Parathyroid adenoma (tissue), 2 donors: ENCODE results near the gene MTNR1A.

Experiments used
- H2AFZ ChIP-seq: fragments of 300-600 bp; sonication (generic); one replicate; pipeline ENCODE4 v1.7.0; 2017; ENCODE audit warnings: antibody characterized with exemption, mild to moderate bottlenecking
- H3K27ac ChIP-seq: fragments of 300-600 bp; sonication (generic); one replicate; pipeline ENCODE4 v1.7.0; 2017
- H3K27me3 ChIP-seq: fragments of 300-600 bp; sonication (generic); one replicate; pipeline ENCODE4 v1.7.0; 2017; ENCODE audit warnings: low read length; ENCODE audit not compliant: control insufficient read depth, insufficient read depth
- H3K36me3 ChIP-seq: fragments of 300-600 bp; sonication (generic); one replicate; pipeline ENCODE4 v1.7.0; 2017; ENCODE audit warnings: low read length; ENCODE audit not compliant: control insufficient read depth, insufficient read depth
- H3K4me1 ChIP-seq: fragments of 300-600 bp; sonication (generic); one replicate; pipeline ENCODE4 v1.7.0; 2017; ENCODE audit warnings: control low read depth
- H3K4me2 ChIP-seq: fragments of 300-600 bp; sonication (generic); one replicate; pipeline ENCODE4 v1.7.0; 2017; ENCODE audit warnings: low read length
- H3K4me3 ChIP-seq: fragments of 300-600 bp; sonication (generic); one replicate; pipeline ENCODE4 v1.7.0; 2017; ENCODE audit warnings: low read depth, low read length
- H3K79me2 ChIP-seq: fragments of 300-600 bp; sonication (generic); one replicate; pipeline ENCODE4 v1.7.0; 2017; ENCODE audit warnings: control low read depth
- H3K9ac ChIP-seq: fragments of 300-600 bp; sonication (generic); one replicate; pipeline ENCODE4 v1.7.0; 2017; ENCODE audit warnings: mild to moderate bottlenecking
- H3K9me3 ChIP-seq: fragments of 300-600 bp; sonication (generic); one replicate; pipeline ENCODE4 v1.7.0; 2017; ENCODE audit warnings: low read length; ENCODE audit not compliant: control insufficient read depth
- CTCF ChIP-seq: fragments of 300-600 bp; sonication (generic); IDR thresholded peaks from one replicate; pipeline ENCODE4 v1.7.0; 2017; ENCODE audit warnings: antibody characterized with exemption, mild to moderate bottlenecking
- donor health status: primary hyperparathyroidism.

The MTNR1A gene

DNA sequence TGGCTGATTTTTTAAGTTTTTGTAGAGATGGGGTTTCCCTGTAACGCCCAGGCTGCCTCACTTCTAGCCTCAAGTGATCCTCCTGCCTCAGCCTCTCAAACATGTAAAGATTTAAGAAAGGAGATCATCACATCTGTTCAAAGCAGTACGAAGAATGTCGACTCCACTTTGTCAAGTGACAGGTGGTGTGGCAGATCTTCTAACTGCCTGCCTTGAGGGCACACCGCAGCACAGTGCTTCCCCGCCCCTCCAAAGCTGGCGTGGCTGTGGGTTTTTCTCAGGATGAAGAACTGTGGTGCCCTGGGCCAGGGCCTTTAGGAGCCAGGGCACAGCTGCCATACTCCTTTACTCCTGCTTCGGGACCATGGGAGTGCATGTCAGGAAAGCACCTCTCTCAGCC is 43.3 kb upstream of the MTNR1A start:
- Histone ChIP-seq H3K4me3 (no peak overlapping the region), H3K9me3 (no peaks in the 10 kb centered on the region), H3K9ac (no peak overlapping the region), H3K79me2 (no peaks in the 10 kb centered on the region), H3K4me1 (no peaks in the 10 kb centered on the region), H3K27me3 (no peaks in the 10 kb centered on the region), H3K4me2 (no peak overlapping the region), H3K36me3 (no peaks in the 10 kb centered on the region), H3K27ac (no peak overlapping the region), H2AFZ (no peak overlapping the region)
- no peak for TF ChIP-seq CTCF

GRCh38 chr4:186596850-186597390 is 41.6 kb upstream of the MTNR1A start:
- Histone ChIP-seq H3K4me2 (no peak overlapping the region), H2AFZ (no peak overlapping the region), H3K4me1 (no peaks in the 10 kb centered on the region), H3K27ac (no peak overlapping the region), H3K79me2 (no peaks in the 10 kb centered on the region), H3K4me3 (no peak overlapping the region), H3K27me3 (no peaks in the 10 kb centered on the region), H3K9ac (no peak overlapping the region), H3K9me3 (no peaks in the 10 kb centered on the region), H3K36me3 (no peaks in the 10 kb centered on the region)
- TF ChIP-seq CTCF = no peak

DNA sequence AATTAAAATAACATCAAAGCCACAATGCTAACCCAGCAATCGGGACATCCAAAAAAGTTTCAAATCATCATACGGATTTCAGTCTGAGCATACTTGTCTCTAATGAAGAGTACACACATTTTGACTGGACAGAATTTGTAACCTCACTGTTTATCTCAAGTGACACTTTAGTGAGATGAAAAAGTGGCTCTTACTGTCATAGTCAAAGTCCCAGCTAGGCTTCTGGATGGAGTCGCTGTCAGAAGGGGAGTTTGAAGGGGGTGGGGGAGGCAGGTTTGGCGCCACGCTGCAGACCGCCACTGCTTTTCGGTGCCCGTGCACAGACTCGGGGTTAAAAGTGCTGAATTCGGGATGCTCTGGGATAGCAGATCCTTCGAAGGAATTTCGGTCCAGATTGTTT is 41.0 kb upstream of the MTNR1A start:
- Histone ChIP-seq H3K27me3 (no peaks in the 10 kb centered on the region), H3K36me3 (no peaks in the 10 kb centered on the region)
- no peak for TF ChIP-seq CTCF

GRCh38 chr4:186593587-186593973 is 38.2 kb upstream of the MTNR1A start:
- Histone ChIP-seq H3K4me3 (no peak overlapping the region), H3K4me1 (no peaks in the 10 kb centered on the region), H3K9ac (no peak overlapping the region), H3K27ac (no peak overlapping the region), H3K4me2 (no peak overlapping the region), H3K79me2 (no peaks in the 10 kb centered on the region), H3K27me3 (no peaks in the 10 kb centered on the region), H3K36me3 (no peaks in the 10 kb centered on the region), H2AFZ (no peak overlapping the region), H3K9me3 (no peaks in the 10 kb centered on the region)
- TF ChIP-seq CTCF = no peak

More for the DNA sequence above, 41.0 kb upstream of the MTNR1A start:
- Histone ChIP-seq H3K9ac (no peak overlapping the region), H3K79me2 (no peaks in the 10 kb centered on the region), H3K27ac (no peak overlapping the region), H3K9me3 (no peaks in the 10 kb centered on the region), H3K4me2 (no peak overlapping the region), H3K4me1 (no peaks in the 10 kb centered on the region), H2AFZ (no peak overlapping the region), H3K4me3 (no peak overlapping the region)

DNA sequence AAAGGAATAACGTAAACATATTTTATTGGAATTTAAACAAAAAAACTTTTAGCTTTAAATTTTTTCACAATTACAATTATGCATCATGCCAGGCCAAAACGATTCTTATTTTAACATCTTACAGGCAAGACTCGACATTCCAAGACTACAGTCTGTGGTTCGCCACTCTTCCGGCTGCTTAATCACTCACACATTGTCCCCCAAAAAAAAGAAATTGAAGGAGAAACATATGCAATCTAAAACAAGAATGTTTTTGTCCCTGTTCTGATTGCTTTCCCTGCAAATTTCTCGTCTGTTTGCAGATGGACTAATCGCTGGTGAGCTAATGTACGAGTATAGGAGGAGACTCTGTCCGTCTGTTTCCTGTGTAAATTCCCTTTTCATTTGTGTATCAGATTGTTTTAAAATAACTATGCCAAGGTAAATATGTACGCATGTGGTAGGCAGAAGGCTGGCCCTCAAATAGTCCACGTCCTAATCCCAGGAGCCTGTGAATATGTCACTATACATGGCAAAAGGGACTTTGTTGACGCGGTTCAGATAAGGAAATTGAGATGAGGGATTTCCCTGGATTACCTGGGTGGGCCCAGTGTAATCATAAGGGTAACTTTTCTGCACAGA is 37.7 kb upstream of the MTNR1A start:
- no peak overlapping the region for H3K27ac ChIP-seq
- no peak overlapping the region for H2AFZ ChIP-seq
- no peaks in the 10 kb centered on the region for H3K4me1 ChIP-seq
- TF ChIP-seq CTCF = no peak
- H3K9me3 ChIP-seq = no peaks in the 10 kb centered on the region
- no peaks in the 10 kb centered on the region for H3K36me3 ChIP-seq
- H3K27me3 ChIP-seq = no peaks in the 10 kb centered on the region
- no peak overlapping the region for H3K9ac ChIP-seq
- no peaks in the 10 kb centered on the region for H3K79me2 ChIP-seq
- H3K4me3 ChIP-seq = no peak overlapping the region
- no peak overlapping the region for H3K4me2 ChIP-seq
